D341Med (cell line): ENCODE measurements around the gene FKRP.
"Not testable (repeated sequence)": the region's sequence is repeated elsewhere in the genome, so short reads cannot be mapped to it uniquely, and the experiment has no call there.

Experiments used
- DNase-seq: peaks from one replicate; pipeline ENCODE4 v3.0.0; 2012; ENCODE audit warnings: low spot score

FKRP gene

DNA sequence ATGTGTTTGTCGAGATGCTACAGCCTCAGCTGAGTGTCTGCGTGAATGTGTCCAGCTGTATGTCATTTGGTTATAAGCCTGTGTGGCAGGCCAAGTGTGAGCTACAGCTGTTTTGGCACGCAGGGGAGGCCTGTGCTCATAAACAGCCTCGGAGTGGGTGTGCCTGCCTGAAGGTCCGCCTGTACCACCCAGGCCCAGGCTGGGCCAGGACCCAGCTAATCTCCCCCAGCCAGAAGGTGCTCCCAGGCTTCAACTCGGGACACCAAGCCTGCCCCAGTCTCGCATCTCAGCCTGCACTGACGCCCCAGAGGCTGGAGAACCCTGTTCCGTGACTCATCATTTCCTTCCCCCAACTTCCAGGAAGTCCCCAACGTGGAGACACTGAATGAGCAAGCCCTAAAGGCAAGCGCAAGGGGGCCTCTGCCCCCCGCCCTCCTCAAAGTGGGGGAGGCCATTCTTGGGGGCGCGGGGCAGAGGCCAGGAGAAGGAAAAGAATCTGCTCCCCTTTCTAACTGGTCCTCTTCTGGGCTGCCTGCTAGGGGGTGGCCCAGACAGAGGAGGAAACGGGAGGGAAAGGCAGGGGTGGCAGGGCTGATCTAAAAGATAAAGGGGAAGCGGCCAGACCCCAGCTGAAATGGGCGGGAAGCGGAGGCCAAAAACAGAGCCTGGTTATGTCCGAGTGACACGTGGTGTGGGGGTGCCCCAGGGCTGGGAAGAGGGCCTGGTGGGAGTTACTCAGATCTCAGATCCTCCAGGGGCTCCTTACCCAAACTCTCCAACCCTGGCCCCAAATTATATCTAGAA lies 40.6 kb downstream of the FKRP start:
- DNase-seq: peak; percentile 73

- no peak for DNase-seq
Observed at GRCh38 chr19:46787040-46787330, 41.1 kb downstream of the FKRP start.

- DNase-seq: peak; percentile 71
Observed at GRCh38 chr19:46787331-46788261, 41.7 kb downstream of the FKRP start.

DNA sequence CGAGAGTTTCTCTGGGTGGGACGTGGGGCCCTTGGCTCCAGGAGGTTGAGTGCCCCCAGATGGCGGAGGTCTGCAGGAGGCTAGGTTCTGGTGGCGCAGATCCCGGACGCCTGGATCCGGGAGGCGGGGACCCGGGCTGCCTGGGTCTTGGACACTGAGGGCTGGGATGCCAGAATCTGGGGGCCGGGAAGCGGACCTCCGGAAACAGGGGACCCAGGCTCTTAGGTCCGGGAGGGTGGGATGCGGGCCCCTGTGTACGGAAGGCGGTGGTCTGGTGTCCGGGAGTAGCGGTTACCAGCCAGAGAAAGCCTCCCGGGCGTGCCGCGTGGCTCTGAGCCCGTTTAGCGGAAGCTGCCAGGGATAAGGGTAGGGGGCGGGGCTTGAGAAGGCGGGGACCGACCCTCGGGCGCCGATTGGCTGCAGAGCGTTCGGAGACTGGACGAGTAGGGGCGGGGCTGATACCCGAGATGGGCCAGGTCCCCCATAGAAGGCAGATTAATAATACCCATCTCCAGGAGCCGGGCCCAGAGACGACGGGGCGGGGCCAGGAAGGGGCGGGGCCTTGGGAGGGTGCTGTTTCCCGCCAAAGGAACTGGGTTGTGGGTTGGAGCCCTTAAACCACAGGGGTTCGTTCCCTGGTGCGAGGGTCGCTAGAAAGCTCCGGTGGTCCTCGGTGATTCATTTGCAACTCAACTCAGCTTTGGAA lies 42.6 kb downstream of the FKRP start, which contains the start of gene SLC1A5:
Gene SLC1A5 (minus strand): TSS at position 333 of the 706 bp plus-strand sequence. CDS start 629 bp downstream, outside the sequence.
- peak; percentile 98 for DNase-seq

- no peak for DNase-seq
Observed at GRCh38 chr19:46788968-46789338, 43.1 kb downstream of the FKRP start.

GRCh38 chr19:46789371-46789770 lies 43.5 kb downstream of the FKRP start:
- no peak for DNase-seq

DNA sequence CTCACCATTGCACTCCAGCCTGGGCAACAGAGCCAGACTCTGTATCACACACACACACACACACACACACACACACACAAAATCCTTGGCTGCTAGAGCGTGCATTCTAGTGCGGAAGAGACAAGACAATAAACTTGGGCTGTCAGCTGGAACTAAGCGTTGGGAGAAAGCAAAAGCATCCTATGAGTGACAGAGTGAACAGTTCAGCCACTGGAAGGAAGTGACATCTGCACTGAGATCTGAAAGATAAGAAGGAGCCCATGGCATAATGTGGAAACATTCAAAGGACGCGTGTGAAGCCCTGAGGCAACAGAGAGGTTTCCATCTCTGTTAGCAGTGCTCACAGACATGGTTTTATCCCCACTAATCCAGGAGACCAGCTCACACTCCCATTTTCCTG lies 46.1 kb downstream of the FKRP start:
- no peak for DNase-seq

DNA sequence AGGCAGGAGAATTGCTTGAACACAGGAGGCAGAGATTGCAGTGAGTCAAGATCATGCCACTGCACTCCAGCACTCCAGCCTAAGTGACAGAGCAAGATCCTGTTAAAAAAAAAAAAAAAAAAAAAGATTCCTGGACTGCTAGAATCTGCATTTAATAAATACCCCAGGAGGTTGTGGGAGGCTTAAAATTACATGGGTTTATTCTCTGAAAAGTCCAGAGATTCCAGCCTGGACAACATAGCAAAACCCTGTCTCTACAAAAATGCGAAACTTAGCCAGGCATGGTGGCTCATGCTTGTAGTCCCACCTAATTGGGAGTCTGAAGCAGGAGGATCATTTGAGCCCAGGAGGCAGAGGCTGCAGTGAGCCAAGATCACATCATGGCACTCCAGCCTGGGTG lies 52.0 kb downstream of the FKRP start:
- no peak for DNase-seq

DNA sequence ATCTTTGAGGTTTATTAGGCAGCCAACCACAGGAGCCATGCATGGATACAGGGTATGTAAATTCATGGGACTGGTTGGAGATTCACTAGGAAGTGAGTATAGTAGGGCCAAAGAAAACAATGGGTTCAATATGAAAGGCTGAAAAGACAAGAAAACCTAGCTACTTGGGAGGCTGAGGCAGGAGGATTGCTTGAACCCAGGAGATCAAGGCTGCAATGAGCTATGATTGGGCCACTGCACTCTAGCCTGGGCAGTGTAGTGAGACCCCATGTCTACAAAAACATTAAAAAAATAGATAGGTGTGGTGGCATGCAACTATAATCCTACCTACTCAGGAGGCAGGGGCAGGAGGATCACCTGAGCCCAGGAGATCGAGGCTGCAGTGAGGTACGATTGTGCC lies 52.9 kb downstream of the FKRP start:
- no peak for DNase-seq

DNA sequence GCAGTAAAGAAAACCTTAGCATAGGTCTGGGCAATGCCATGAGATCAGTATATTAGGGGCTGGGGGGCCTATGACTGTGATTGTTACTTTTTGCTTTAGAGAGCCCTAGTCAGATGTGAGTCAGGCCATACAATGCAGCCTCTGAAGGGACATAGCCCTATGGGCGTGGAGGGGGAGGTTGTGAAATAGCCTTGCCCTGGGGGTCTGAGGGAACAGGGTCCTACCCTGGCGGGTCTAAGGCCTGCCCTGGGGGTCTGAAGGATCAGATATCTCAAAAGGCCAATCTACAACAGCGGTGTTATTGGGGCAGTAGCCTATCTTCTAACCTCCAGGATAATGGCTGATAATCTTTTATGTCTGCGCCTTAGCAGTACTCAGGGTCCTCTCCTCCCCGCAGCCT lies 56.3 kb downstream of the FKRP start:
- no peak for DNase-seq

GRCh38 chr19:46803555-46803954 lies 57.7 kb downstream of the FKRP start:
- DNase-seq: no peak

DNA sequence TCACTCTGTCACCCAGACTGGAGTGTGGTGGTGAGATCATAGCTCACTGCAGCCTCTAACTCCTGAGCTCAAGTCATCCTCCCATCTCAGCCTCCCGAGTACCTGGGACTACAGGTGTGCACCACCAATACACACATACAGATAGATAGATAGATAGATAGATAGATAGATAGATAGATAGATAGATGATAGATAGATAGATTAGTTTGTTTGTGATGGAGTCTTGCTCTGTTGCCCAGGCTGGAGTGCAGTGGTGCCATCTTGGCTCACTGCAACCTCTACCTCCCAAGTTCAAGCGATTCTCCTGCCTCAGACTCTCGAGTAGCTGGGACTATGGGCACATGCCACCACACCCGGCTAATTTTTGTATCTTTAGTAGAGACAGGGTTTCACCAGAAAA lies 58.6 kb downstream of the FKRP start:
- not testable (repeated sequence) for DNase-seq

GRCh38 chr19:46806656-46807055 lies 60.8 kb downstream of the FKRP start:
- DNase-seq: no peak
